Hepatocyte (in vitro differentiated cells): ENCODE data around the gene NAGK. TPM values are rescaled to one million over a fixed set of nuclear protein-coding genes. Genes with fewer than 3 reads are reported as not detected.

Experiments used
- DNase-seq: peaks from one replicate; pipeline ENCODE4 v3.0.0-alpha.2; 2016; ENCODE audit warnings: low spot score
- H2AFZ ChIP-seq: fragments of 200-600 bp; sonication (generic); 2 replicates; pipeline ENCODE4 v1.6.0; 2016; ENCODE audit warnings: antibody characterized with exemption, mild to moderate bottlenecking
- H3K27ac ChIP-seq: fragments of 200-600 bp; sonication (generic); 2 replicates; pipeline ENCODE4 v1.5.1; 2016; ENCODE audit warnings: mild to moderate bottlenecking
- H3K27me3 ChIP-seq: fragments of 200-600 bp; sonication (generic); 2 replicates; pipeline ENCODE4 v1.6.1; 2016
- H3K36me3 ChIP-seq: fragments of 200-600 bp; sonication (generic); replicated peaks from 2 replicates; pipeline ENCODE4 v1.5.1; 2016; ENCODE audit warnings: low read depth; ENCODE audit not compliant: insufficient read depth
- H3K4me1 ChIP-seq: fragments of 200-600 bp; sonication (generic); 2 replicates; pipeline ENCODE4 v1.5.1; 2016; ENCODE audit warnings: mild to moderate bottlenecking, moderate library complexity; ENCODE audit not compliant: insufficient read depth
- H3K4me2 ChIP-seq: fragments of 200-600 bp; sonication (generic); 2 replicates; pipeline ENCODE4 v1.6.0; 2016
- H3K4me3 ChIP-seq: fragments of 200-600 bp; sonication (generic); 2 replicates; pipeline ENCODE4 v1.5.1; 2016; ENCODE audit warnings: mild to moderate bottlenecking
- H3K79me2 ChIP-seq: fragments of 200-600 bp; sonication (generic); 2 replicates; pipeline ENCODE4 v1.6.0; 2017; ENCODE audit warnings: mild to moderate bottlenecking
- H3K9me2 ChIP-seq: fragments of 200-600 bp; sonication (generic); replicated peaks from 2 replicates; pipeline ENCODE4 v1.6.0; 2017; ENCODE audit warnings: mild to moderate bottlenecking; ENCODE audit not compliant: insufficient read depth
- H3K9me3 ChIP-seq: fragments of 200-600 bp; sonication (generic); 2 replicates; pipeline ENCODE4 v1.5.1; 2016; ENCODE audit warnings: low read depth, mild to moderate bottlenecking
- H4K20me1 ChIP-seq: fragments of 200-600 bp; sonication (generic); 2 replicates; pipeline ENCODE4 v1.6.0; 2016; ENCODE audit warnings: mild to moderate bottlenecking; ENCODE audit not compliant: insufficient read depth, poor library complexity, severe bottlenecking
- CTCF ChIP-seq: fragments of 200-600 bp; sonication (generic); IDR thresholded peaks from 2 replicates; pipeline ENCODE4 v1.5.1; 2016; ENCODE audit warnings: antibody characterized with exemption, mild to moderate bottlenecking; ENCODE audit not compliant: poor library complexity
- EZH2 ChIP-seq: fragments of 200-600 bp; sonication (generic); IDR thresholded peaks from 2 replicates; pipeline ENCODE4 v1.6.1; 2016; ENCODE audit warnings: antibody characterized with exemption, mild to moderate bottlenecking, borderline replicate concordance
- EZH2phosphoT487 ChIP-seq: fragments of 200-600 bp; sonication (generic); IDR thresholded peaks from one replicate; pipeline ENCODE4 v1.6.1; 2018; ENCODE audit warnings: antibody characterized with exemption, mild to moderate bottlenecking, low read depth, moderate library complexity; ENCODE audit not compliant: unreplicated experiment, severe bottlenecking
- WGBS: methylation state at CpG from one replicate; pipeline ENCODE4 v1.1.6; 2016; ENCODE audit warnings: low lambda C conversion rate; ENCODE audit errors: missing lambda C conversion rate; 5-methylcytosine and 5-hydroxymethylcytosine counted together
- polyA plus RNA-seq: library from polyadenylated mRNA; unstranded; fragments of >200 nt; fragmentation: Nextera tagmentation; extraction: Ambion mirVana; gene quantifications from 2 replicates; pipeline ENCODE4 v1.2.1, GENCODE V29; 2016
- total RNA-seq: library from RNA; depleted of rRNA; stranded (reverse); fragments of >200 nt; gene quantifications from 2 replicates; pipeline ENCODE4 v1.2.3, GENCODE V29; 2014

Gene NAGK
- total and polyA plus RNA-seq, 2 experiments from 2014 or later, result 103 to 123 TPM

DNA sequence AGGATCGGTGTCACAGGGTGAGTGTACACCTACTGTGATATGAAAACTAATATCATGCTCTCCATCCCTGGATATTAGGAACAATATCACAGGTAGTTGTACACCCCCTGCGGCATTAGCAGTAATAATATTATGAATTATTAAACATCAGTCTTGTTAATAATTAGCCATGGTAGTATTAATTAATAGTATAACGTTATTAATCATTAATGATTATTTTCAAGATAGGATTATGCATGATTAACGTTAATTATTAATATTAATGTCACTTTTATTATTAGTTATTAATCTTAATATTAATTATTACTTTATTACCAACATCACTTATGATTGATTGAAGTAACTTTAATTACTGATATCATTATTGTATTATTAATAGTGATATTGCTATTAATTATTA is 26.2 kb upstream of the NAGK start:
- Histone ChIP-seq H3K79me2 (no peaks in the 10 kb centered on the region), H3K4me1 (no peaks in the 10 kb centered on the region), H3K36me3 (no peaks in the 10 kb centered on the region), H3K27me3 (no peaks in the 10 kb centered on the region), H3K9me2 (no peaks in the 10 kb centered on the region), H3K4me2 (no peak overlapping the region), H2AFZ (no peak overlapping the region), H3K9me3 (no peaks in the 10 kb centered on the region), H4K20me1 (no peaks in the 10 kb centered on the region), H3K4me3 (no peak overlapping the region), H3K27ac (no peak overlapping the region)
- WGBS, result 61% methylated on average over 4 of the region's 4 CpGs
- no peak for TF ChIP-seq EZH2
- DNase-seq, result no peak

DNA sequence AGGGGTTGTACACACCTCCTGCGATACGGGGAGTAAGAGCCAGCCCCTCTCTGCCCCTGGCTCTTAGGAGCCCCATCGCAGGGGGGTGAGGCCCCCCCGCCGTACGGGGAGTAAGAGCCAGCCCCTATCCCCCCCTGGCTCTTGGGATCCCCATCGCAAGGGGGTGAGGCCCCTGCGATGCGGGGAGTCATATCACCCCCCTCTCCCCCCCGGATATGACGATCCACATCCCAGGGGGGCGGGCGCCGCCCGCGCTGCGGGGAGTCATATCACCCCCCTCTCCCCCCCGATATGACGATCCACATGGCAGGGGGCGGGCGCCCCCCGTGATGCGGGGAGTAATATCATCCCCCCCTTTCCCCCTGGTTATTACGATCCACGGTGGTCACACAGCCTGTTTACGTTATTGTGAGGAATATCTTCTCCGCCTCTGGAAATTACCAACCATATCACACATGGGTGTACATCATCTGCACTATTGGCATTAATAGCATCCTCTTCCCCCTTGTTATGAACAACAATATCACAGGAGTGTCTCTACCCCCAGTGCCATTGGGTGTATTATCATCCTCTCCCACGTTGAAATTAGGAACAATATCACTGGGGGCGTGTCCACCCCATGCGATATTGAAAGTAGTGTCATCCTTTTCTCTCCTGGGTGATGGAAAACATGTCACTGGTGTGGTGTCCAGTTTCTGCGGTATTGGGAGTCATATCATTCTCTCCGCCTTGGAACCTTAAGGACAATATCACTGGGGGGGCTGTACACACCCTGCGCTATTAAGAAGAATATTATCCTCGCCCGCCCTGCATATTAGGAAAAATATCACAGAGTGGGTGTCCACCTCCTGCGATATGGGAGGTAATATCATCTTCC is 24.7 kb upstream of the NAGK start:
- Histone ChIP-seq H3K4me3 (no peak overlapping the region), H3K27ac (no peak overlapping the region), H4K20me1 (no peaks in the 10 kb centered on the region), H3K9me2 (no peaks in the 10 kb centered on the region), H3K9me3 (no peaks in the 10 kb centered on the region), H3K4me1 (no peaks in the 10 kb centered on the region), H3K79me2 (no peaks in the 10 kb centered on the region), H3K4me2 (no peak overlapping the region), H3K36me3 (no peaks in the 10 kb centered on the region), H3K27me3 (no peaks in the 10 kb centered on the region), H2AFZ (no peak overlapping the region)
- WGBS, result 90% methylated on average over 15 of the region's 36 CpGs
- no peak for DNase-seq
- TF ChIP-seq EZH2phosphoT487 (no peak), EZH2 (no peak), CTCF (no peak)

GRCh38 chr2:71045151-71045550 is 23.3 kb upstream of the NAGK start:
- no peaks in the 10 kb centered on the region for H3K9me3 ChIP-seq
- no peaks in the 10 kb centered on the region for H4K20me1 ChIP-seq
- no peaks in the 10 kb centered on the region for H3K79me2 ChIP-seq
- no peaks in the 10 kb centered on the region for H3K27me3 ChIP-seq
- no peak overlapping the region for H2AFZ ChIP-seq
- DNase-seq, result no peak
- H3K27ac ChIP-seq, result no peak overlapping the region
- TF ChIP-seq CTCF (no peak), EZH2phosphoT487 (no peak), EZH2 (no peak)
- no peak overlapping the region for H3K4me3 ChIP-seq
- no peak overlapping the region for H3K4me2 ChIP-seq
- H3K36me3 ChIP-seq, result no peaks in the 10 kb centered on the region
- no peaks in the 10 kb centered on the region for H3K9me2 ChIP-seq
- 94% methylated on average over 7 of the region's 7 CpGs for WGBS
- no peaks in the 10 kb centered on the region for H3K4me1 ChIP-seq

DNA sequence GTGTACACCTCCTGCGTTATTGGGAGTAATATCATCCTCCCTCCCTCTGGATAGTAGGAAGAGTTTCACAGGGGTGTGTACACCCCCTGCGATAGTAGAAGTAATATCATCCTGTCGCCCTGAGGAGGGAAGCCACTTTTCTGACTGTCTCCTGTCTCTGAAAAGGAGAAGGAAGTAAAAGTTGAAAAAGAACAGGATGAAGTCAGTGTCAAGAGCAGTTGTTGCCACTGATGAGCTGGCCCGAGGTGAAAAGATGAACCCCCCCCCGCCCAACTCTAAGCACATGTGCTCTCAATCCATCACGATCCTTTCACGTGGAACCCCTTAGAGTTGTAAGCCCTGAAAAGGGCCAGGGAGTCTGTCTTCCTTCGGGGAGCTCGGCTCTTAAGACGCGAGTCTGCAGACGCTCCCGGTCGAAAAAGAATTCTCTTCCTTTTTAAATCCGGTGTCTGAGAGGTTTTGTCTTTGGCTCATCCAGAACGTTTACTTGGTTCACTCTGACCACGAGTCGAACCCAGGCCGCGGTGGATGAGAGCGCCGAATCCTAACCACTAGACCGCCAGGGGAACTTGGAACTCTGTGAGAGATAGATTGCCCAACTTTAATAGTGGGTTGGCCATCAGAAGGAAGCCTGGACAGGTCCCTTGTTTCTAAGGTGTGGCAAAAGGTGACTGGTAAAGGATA is 22.4 kb upstream of the NAGK start:
- TF ChIP-seq CTCF (no peak), EZH2phosphoT487 (no peak), EZH2 (no peak)
- WGBS, result 86% methylated on average over 23 of the region's 23 CpGs
- Histone ChIP-seq H3K4me1 (no peaks in the 10 kb centered on the region), H3K79me2 (no peaks in the 10 kb centered on the region), H3K27ac (no peak overlapping the region), H3K9me3 (no peaks in the 10 kb centered on the region), H3K36me3 (no peaks in the 10 kb centered on the region), H3K4me2 (no peak overlapping the region), H3K27me3 (no peaks in the 10 kb centered on the region), H3K9me2 (no peaks in the 10 kb centered on the region), H4K20me1 (no peaks in the 10 kb centered on the region), H2AFZ (no peak overlapping the region), H3K4me3 (no peak overlapping the region)
- DNase-seq, result no peak
